Mesenchymal stem cell (in vitro differentiated cells and primary cell): ENCODE data around the gene GALNT10.

Experiments used
- DNase-seq: peaks from one replicate; pipeline ENCODE4 v3.0.0-alpha.2; 2013
- H2AFZ ChIP-seq: one replicate; pipeline ENCODE4 v1.6.1; 2013; ENCODE audit warnings: low read depth, mild to moderate bottlenecking, control low read depth, inconsistent platforms, low read length, moderate library complexity
- H2AK5ac ChIP-seq: 2 replicates; pipeline ENCODE4 v1.6.1; 2013; ENCODE audit warnings: low read length, moderate library complexity, mild to moderate bottlenecking, inconsistent platforms; ENCODE audit not compliant: severe bottlenecking
- H2BK120ac ChIP-seq: one replicate; pipeline ENCODE4 v1.6.1; 2013; ENCODE audit warnings: low read depth, mild to moderate bottlenecking, inconsistent platforms, low read length, moderate library complexity
- H2BK12ac ChIP-seq, 2 experiments: one replicate each; pipeline ENCODE4 v1.6.1; 2013; ENCODE audit warnings: inconsistent platforms in 2 of 2, low read length in 2 of 2, mild to moderate bottlenecking in 2 of 2, moderate library complexity in 2 of 2, control low read depth in 1 of 2
- H2BK15ac ChIP-seq: one replicate; pipeline ENCODE4 v1.6.1; 2013; ENCODE audit warnings: mild to moderate bottlenecking, low read depth, inconsistent platforms; ENCODE audit not compliant: poor library complexity, severe bottlenecking
- H2BK5ac ChIP-seq: 2 replicates; pipeline ENCODE4 v1.6.1; 2013; ENCODE audit warnings: low read depth, mild to moderate bottlenecking, low read length, control low read depth, inconsistent platforms; ENCODE audit not compliant: poor library complexity, severe bottlenecking
- H3K14ac ChIP-seq, 2 experiments: one replicate each; pipeline ENCODE4 v1.6.1; 2013; ENCODE audit warnings: inconsistent platforms in 2 of 2, low read length in 2 of 2, control low read depth in 1 of 2, mild to moderate bottlenecking in 1 of 2, moderate library complexity in 1 of 2
- H3K18ac ChIP-seq, 2 experiments: one replicate each; pipeline ENCODE4 v1.6.1; 2013; ENCODE audit warnings: inconsistent platforms in 2 of 2, low read length in 2 of 2, control low read depth in 1 of 2, low read depth in 1 of 2, mild to moderate bottlenecking in 1 of 2
- H3K23ac ChIP-seq, 2 experiments: one replicate each; pipeline ENCODE4 v1.6.1; 2013; ENCODE audit warnings: inconsistent platforms in 2 of 2, low read length in 2 of 2, mild to moderate bottlenecking in 2 of 2, moderate library complexity in 2 of 2, control low read depth in 1 of 2
- H3K27ac ChIP-seq: 2 replicates; pipeline ENCODE4 v1.5.1; 2013; ENCODE audit warnings: mild to moderate bottlenecking, moderate library complexity, low read length, control low read depth, inconsistent platforms; ENCODE audit not compliant: poor library complexity, severe bottlenecking
- H3K27me3 ChIP-seq, 2 experiments: 2 replicates each; pipeline versions ENCODE4 v1.6.1 to v1.7.0; 2013; ENCODE audit warnings: low read length in 2 of 2, mild to moderate bottlenecking in 2 of 2, moderate library complexity in 2 of 2, control low read depth in 1 of 2, inconsistent platforms in 1 of 2; ENCODE audit not compliant: control insufficient read depth in 1 of 2, insufficient read depth in 1 of 2
- H3K36me3 ChIP-seq, 2 experiments: 2 replicates each; pipeline versions ENCODE4 v1.6.1 to v1.7.0; 2013; ENCODE audit warnings: low read length in 2 of 2, control low read depth in 1 of 2, inconsistent platforms in 1 of 2, low read depth in 1 of 2, mild to moderate bottlenecking in 1 of 2; ENCODE audit not compliant: insufficient read depth in 2 of 2, control insufficient read depth in 1 of 2
- H3K4ac ChIP-seq, 2 experiments: one replicate each; pipeline ENCODE4 v1.6.1; 2013; ENCODE audit warnings: inconsistent platforms in 2 of 2, low read length in 2 of 2, mild to moderate bottlenecking in 2 of 2, moderate library complexity in 2 of 2, control low read depth in 1 of 2, low read depth in 1 of 2
- H3K4me1 ChIP-seq: 2 replicates; pipeline ENCODE4 v1.6.1; 2013; ENCODE audit warnings: low read depth, low read length, control low read depth; ENCODE audit not compliant: control insufficient read depth, insufficient read depth
- H3K4me2 ChIP-seq: 2 replicates; pipeline ENCODE4 v1.6.1; 2013; ENCODE audit warnings: low read length, mild to moderate bottlenecking, inconsistent platforms; ENCODE audit not compliant: poor library complexity, severe bottlenecking
- H3K4me3 ChIP-seq, 2 experiments: 2 replicates each; pipeline versions ENCODE4 v1.5.1 to v1.7.0; 2013; ENCODE audit warnings: low read length in 2 of 2, mild to moderate bottlenecking in 2 of 2, control low read depth in 1 of 2, low read depth in 1 of 2; ENCODE audit not compliant: insufficient read depth in 1 of 2
- H3K79me1 ChIP-seq: replicated peaks from 2 replicates; pipeline ENCODE4 v1.6.1; 2013; ENCODE audit warnings: mild to moderate bottlenecking, control low read depth, low read length, inconsistent platforms; ENCODE audit not compliant: poor library complexity, severe bottlenecking
- H3K9ac ChIP-seq: 2 replicates; pipeline ENCODE4 v1.7.0; 2013; ENCODE audit warnings: mild to moderate bottlenecking, low read length, moderate library complexity
- H3K9me3 ChIP-seq: 2 replicates; pipeline ENCODE4 v1.7.0; 2013; ENCODE audit warnings: mild to moderate bottlenecking, low read length; ENCODE audit not compliant: control insufficient read depth
- H4K8ac ChIP-seq: one replicate; pipeline ENCODE4 v1.6.1; 2013; ENCODE audit warnings: inconsistent platforms, mild to moderate bottlenecking, low read length, moderate library complexity
- H4K91ac ChIP-seq: one replicate; pipeline ENCODE4 v1.6.1; 2013; ENCODE audit warnings: mild to moderate bottlenecking, low read length, inconsistent platforms
- WGBS: methylation state at CpG from one replicate; pipeline ENCODE4 v1.1.7; 2013; ENCODE audit warnings: mixed read lengths; 5-methylcytosine and 5-hydroxymethylcytosine counted together

GALNT10 gene

GRCh38 chr5:154321546-154321945, 131.0 kb downstream of the GALNT10 start:
- Histone ChIP-seq H3K9me3 (no peaks in the 10 kb centered on the region), H2AFZ (no peak overlapping the region), H3K79me1 (peaks cover 28% of the 10 kb centered on the region), H2BK15ac (no peak overlapping the region), H3K4me2 (no peak overlapping the region), H3K4ac (no peak overlapping the region), H3K14ac (no peak overlapping the region), H2AK5ac (no peak overlapping the region), H3K4me1 (peaks cover 5% of the 10 kb centered on the region), H4K91ac (no peak overlapping the region), H3K27me3 (no peaks in the 10 kb centered on the region), H3K9ac (no peak overlapping the region), H3K36me3 (peaks cover 0 to 20% of the 10 kb centered on the region in 2 experiments), H3K4me3 (no peak overlapping the region), H2BK12ac (no peak overlapping the region), H4K8ac (no peak overlapping the region), H2BK5ac (no peak overlapping the region), H3K23ac (no peak overlapping the region), H2BK120ac (no peak overlapping the region), H3K18ac (no peak overlapping the region), H3K27ac (no peak overlapping the region)
- no peak for DNase-seq
- 50% methylated on average over 2 of the region's 3 CpGs for WGBS

GRCh38 chr5:154324033-154324432, 133.5 kb downstream of the GALNT10 start:
- Histone ChIP-seq H3K79me1 (peaks cover 21% of the 10 kb centered on the region), H3K27ac (no peak overlapping the region), H2AK5ac (no peak overlapping the region), H4K8ac (no peak overlapping the region), H3K36me3 (peaks cover 0 to 18% of the 10 kb centered on the region in 2 experiments), H3K4me1 (peaks cover 5% of the 10 kb centered on the region), H2BK5ac (no peak overlapping the region), H3K9me3 (no peaks in the 10 kb centered on the region), H2BK12ac (no peak overlapping the region), H2AFZ (no peak overlapping the region), H3K14ac (no peak overlapping the region), H3K18ac (no peak overlapping the region), H3K4me3 (no peak overlapping the region), H2BK120ac (no peak overlapping the region), H3K27me3 (no peaks in the 10 kb centered on the region), H3K9ac (no peak overlapping the region), H4K91ac (no peak overlapping the region), H2BK15ac (no peak overlapping the region), H3K4ac (no peak overlapping the region), H3K4me2 (no peak overlapping the region), H3K23ac (peak overlapping the region in 1 of 2 experiments; percentile 46)
- no peak for DNase-seq
- WGBS: 94% methylated on average over 2 of the region's 2 CpGs

- no peak overlapping the region for H2BK120ac ChIP-seq
- peaks cover 21% of the 10 kb centered on the region for H3K79me1 ChIP-seq
- no peaks in the 10 kb centered on the region for H3K9me3 ChIP-seq
- H4K91ac ChIP-seq: no peak overlapping the region
- no peak overlapping the region for H3K4me2 ChIP-seq
- no peak overlapping the region for H2BK5ac ChIP-seq
- H2AFZ ChIP-seq: no peak overlapping the region
- H3K27ac ChIP-seq: no peak overlapping the region
- no peak overlapping the region for H3K23ac ChIP-seq
- no peak overlapping the region for H2AK5ac ChIP-seq
- H2BK12ac ChIP-seq: no peak overlapping the region
- H3K27me3 ChIP-seq: no peaks in the 10 kb centered on the region
- H4K8ac ChIP-seq: no peak overlapping the region
- no peak overlapping the region for H3K18ac ChIP-seq
- WGBS: 71% methylated on average over 1 of the region's 1 CpG
- no peak overlapping the region for H3K14ac ChIP-seq
- no peak overlapping the region for H2BK15ac ChIP-seq
- H3K4me3 ChIP-seq: no peak overlapping the region
- peaks cover 5% of the 10 kb centered on the region for H3K4me1 ChIP-seq
- no peak overlapping the region for H3K4ac ChIP-seq
- no peak for DNase-seq
- peaks cover 3 to 25% of the 10 kb centered on the region in 2 experiments for H3K36me3 ChIP-seq
- no peak overlapping the region for H3K9ac ChIP-seq
Observed at GRCh38 chr5:154325566-154325965, 135.0 kb downstream of the GALNT10 start.

- DNase-seq: no peak
- no peak overlapping the region for H4K8ac ChIP-seq
- H2AK5ac ChIP-seq: no peak overlapping the region
Observed at GRCh38 chr5:154329062-154329461, 138.5 kb downstream of the GALNT10 start.

More at GRCh38 chr5:154329062-154329461, 138.5 kb downstream of the GALNT10 start:
- H2BK120ac ChIP-seq: no peak overlapping the region
- no peak overlapping the region for H3K9ac ChIP-seq
- no peak overlapping the region for H3K18ac ChIP-seq
- H3K79me1 ChIP-seq: peaks cover 8% of the 10 kb centered on the region
- H2BK12ac ChIP-seq: no peak overlapping the region
- no peak overlapping the region for H3K4ac ChIP-seq
- H3K27ac ChIP-seq: no peak overlapping the region
- no peaks in the 10 kb centered on the region for H3K9me3 ChIP-seq
- H3K23ac ChIP-seq: no peak overlapping the region
- no peak overlapping the region for H3K14ac ChIP-seq
- H2BK15ac ChIP-seq: peak overlapping the region; percentile 49
- H3K27me3 ChIP-seq: no peaks in the 10 kb centered on the region
- H4K91ac ChIP-seq: no peak overlapping the region
- WGBS: 94% methylated on average over 3 of the region's 3 CpGs
- no peak overlapping the region for H2BK5ac ChIP-seq
- no peak overlapping the region for H2AFZ ChIP-seq
- H3K4me1 ChIP-seq: peaks cover 7% of the 10 kb centered on the region
- no peak overlapping the region for H3K4me2 ChIP-seq
- H3K4me3 ChIP-seq: no peak overlapping the region
- H3K36me3 ChIP-seq: peaks cover 7 to 30% of the 10 kb centered on the region in 2 experiments
